HEK293 (cell line): ENCODE results near the gene DDX54.

Experiments
- TF ChIP-seq, protein P1 (sequence below): fragments of 450-650 bp; formaldehyde crosslinking; IDR thresholded peaks from 2 replicates; pipeline ENCODE4 v1.5.1; 2016; ENCODE audit warnings: missing biosample characterization, missing genetic modification characterization
- TF ChIP-seq, protein P2 (sequence below): fragments of 450-650 bp; formaldehyde crosslinking; IDR thresholded peaks from 2 replicates; pipeline ENCODE4 v1.5.1; 2016; ENCODE audit warnings: missing biosample characterization, missing genetic modification characterization
- TF ChIP-seq, protein P3 (sequence below): fragments of 450-650 bp; formaldehyde crosslinking; IDR thresholded peaks from 2 replicates; pipeline ENCODE4 v1.5.1; 2016; ENCODE audit warnings: missing biosample characterization, missing genetic modification characterization

DNA sequence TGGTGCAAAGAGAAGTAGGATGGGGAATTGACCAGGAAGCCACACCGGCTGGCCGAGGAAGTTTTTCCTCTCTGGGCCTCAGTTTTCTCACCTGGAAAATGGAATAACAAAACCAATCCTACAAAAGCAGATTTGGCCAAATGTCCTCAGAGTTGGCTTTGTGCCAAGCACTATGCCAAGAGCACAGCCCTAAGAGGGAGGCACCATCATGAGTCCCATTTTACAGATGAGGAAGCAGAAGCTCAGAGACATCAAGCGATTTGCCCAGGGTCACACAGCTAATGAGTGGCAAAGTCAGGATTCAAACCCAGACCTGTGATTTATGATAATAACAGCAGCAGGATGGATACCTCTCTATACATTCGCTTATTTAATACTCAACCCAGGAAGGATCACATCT is 77.0 kb downstream of the DDX54 start:
- TF ChIP-seq, protein P1, sequence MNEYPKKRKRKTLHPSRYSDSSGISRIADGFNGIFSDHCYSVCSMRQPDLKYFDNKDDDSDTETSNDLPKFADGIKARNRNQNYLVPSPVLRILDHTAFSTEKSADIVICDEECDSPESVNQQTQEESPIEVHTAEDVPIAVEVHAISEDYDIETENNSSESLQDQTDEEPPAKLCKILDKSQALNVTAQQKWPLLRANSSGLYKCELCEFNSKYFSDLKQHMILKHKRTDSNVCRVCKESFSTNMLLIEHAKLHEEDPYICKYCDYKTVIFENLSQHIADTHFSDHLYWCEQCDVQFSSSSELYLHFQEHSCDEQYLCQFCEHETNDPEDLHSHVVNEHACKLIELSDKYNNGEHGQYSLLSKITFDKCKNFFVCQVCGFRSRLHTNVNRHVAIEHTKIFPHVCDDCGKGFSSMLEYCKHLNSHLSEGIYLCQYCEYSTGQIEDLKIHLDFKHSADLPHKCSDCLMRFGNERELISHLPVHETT (tag by site-specific recombination): no peak
- TF ChIP-seq, protein P2, sequence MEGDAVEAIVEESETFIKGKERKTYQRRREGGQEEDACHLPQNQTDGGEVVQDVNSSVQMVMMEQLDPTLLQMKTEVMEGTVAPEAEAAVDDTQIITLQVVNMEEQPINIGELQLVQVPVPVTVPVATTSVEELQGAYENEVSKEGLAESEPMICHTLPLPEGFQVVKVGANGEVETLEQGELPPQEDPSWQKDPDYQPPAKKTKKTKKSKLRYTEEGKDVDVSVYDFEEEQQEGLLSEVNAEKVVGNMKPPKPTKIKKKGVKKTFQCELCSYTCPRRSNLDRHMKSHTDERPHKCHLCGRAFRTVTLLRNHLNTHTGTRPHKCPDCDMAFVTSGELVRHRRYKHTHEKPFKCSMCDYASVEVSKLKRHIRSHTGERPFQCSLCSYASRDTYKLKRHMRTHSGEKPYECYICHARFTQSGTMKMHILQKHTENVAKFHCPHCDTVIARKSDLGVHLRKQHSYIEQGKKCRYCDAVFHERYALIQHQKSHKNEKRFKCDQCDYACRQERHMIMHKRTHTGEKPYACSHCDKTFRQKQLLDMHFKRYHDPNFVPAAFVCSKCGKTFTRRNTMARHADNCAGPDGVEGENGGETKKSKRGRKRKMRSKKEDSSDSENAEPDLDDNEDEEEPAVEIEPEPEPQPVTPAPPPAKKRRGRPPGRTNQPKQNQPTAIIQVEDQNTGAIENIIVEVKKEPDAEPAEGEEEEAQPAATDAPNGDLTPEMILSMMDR (tag by site-specific recombination): no peak
- TF ChIP-seq, protein P3, sequence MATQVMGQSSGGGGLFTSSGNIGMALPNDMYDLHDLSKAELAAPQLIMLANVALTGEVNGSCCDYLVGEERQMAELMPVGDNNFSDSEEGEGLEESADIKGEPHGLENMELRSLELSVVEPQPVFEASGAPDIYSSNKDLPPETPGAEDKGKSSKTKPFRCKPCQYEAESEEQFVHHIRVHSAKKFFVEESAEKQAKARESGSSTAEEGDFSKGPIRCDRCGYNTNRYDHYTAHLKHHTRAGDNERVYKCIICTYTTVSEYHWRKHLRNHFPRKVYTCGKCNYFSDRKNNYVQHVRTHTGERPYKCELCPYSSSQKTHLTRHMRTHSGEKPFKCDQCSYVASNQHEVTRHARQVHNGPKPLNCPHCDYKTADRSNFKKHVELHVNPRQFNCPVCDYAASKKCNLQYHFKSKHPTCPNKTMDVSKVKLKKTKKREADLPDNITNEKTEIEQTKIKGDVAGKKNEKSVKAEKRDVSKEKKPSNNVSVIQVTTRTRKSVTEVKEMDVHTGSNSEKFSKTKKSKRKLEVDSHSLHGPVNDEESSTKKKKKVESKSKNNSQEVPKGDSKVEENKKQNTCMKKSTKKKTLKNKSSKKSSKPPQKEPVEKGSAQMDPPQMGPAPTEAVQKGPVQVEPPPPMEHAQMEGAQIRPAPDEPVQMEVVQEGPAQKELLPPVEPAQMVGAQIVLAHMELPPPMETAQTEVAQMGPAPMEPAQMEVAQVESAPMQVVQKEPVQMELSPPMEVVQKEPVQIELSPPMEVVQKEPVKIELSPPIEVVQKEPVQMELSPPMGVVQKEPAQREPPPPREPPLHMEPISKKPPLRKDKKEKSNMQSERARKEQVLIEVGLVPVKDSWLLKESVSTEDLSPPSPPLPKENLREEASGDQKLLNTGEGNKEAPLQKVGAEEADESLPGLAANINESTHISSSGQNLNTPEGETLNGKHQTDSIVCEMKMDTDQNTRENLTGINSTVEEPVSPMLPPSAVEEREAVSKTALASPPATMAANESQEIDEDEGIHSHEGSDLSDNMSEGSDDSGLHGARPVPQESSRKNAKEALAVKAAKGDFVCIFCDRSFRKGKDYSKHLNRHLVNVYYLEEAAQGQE: no peak
